Caco-2 (cell line): ENCODE data around the gene ATL1. TPM values are rescaled to one million over a fixed set of nuclear protein-coding genes. Genes with fewer than 3 reads are reported as not detected.
"Not testable (repeated sequence)": the region's sequence is repeated elsewhere in the genome, so short reads cannot be mapped to it uniquely, and the experiment has no call there.

Experiments used
- BruUV-seq: library from RNA; stranded (reverse); fragments of 400-500 nt; replicated peaks from 2 replicates; lab custom pipeline; 2021; lab: Mats Ljungman, UMichigan
- CTCF ChIA-PET: fragments of 300-600 bp; sonication (Branson Sonifier 250); formaldehyde crosslinking; loops from one replicate; lab custom pipeline; 2022; ENCODE audit warnings: antibody characterized with exemption; lab: Charles Lee
- POLR2A ChIA-PET: fragments of 300-600 bp; sonication (Branson Sonifier 250); formaldehyde crosslinking; loops from one replicate; lab custom pipeline; 2022; ENCODE audit warnings: antibody characterized with exemption; lab: Charles Lee
- DNase-seq, 2 experiments: peaks; one replicate each; pipeline versions ENCODE4 v3.0.0 to v3.0.0-alpha.2; 2020 to 2022
- H3K27me3 ChIP-seq: replicated peaks from 2 replicates; pipeline ENCODE4 v1.6.0; 2011; ENCODE audit warnings: low read length; ENCODE audit not compliant: control insufficient read depth, insufficient read depth
- H3K36me3 ChIP-seq: 2 replicates; pipeline ENCODE4 v1.5.1; 2011; ENCODE audit warnings: low read length; ENCODE audit not compliant: control insufficient read depth, insufficient read depth
- H3K4me1 ChIP-seq: fragments of 250-450 bp; sonication (Bioruptor Pico); 2 replicates; pipeline ENCODE4 v1.5.1; 2020; ENCODE audit warnings: mild to moderate bottlenecking
- H3K4me3 ChIP-seq: 2 replicates; pipeline ENCODE4 v1.5.1; 2011; ENCODE audit warnings: low read depth, mild to moderate bottlenecking, control low read depth, low read length
- H3K9me3 ChIP-seq: fragments of 250-450 bp; sonication (Bioruptor Pico); 2 replicates; pipeline ENCODE4 v1.5.1; 2020; ENCODE audit warnings: mild to moderate bottlenecking, moderate library complexity
- H3K27ac Mint-ChIP-seq: one replicate; pipeline ENCODE4 v1.8.0; 2022; ENCODE audit warnings: mixed read lengths; ENCODE audit not compliant: unreplicated experiment
- H3K27me3 Mint-ChIP-seq: one replicate; pipeline ENCODE4 v1.8.0; 2022; ENCODE audit warnings: mixed read lengths; ENCODE audit not compliant: insufficient read depth, unreplicated experiment
- H3K36me3 Mint-ChIP-seq: one replicate; pipeline ENCODE4 v1.8.0; 2022; ENCODE audit warnings: mild to moderate bottlenecking, mixed read lengths; ENCODE audit not compliant: insufficient read depth, unreplicated experiment
- H3K4me1 Mint-ChIP-seq: one replicate; pipeline ENCODE4 v1.8.0; 2022; ENCODE audit warnings: low read depth, mixed read lengths; ENCODE audit not compliant: unreplicated experiment
- H3K4me3 Mint-ChIP-seq: one replicate; pipeline ENCODE4 v1.8.0; 2022; ENCODE audit warnings: mild to moderate bottlenecking, moderate library complexity, mixed read lengths; ENCODE audit not compliant: unreplicated experiment
- H3K9me3 Mint-ChIP-seq: one replicate; pipeline ENCODE4 v1.8.0; 2022; ENCODE audit warnings: mixed read lengths; ENCODE audit not compliant: unreplicated experiment
- CTCF ChIP-seq, 2 experiments: fragments of 200-600 bp in 1 of 2; IDR thresholded peaks; 1 replicate in 1 of 2; 2 replicates in 1 of 2; pipeline versions ENCODE4 v1.5.1 to v1.8.0; 2011 to 2022; ENCODE audit warnings: antibody characterized with exemption in 1 of 2, control low read depth in 1 of 2, inconsistent platforms in 1 of 2, low read depth in 1 of 2, low read length in 1 of 2, mild to moderate bottlenecking in 1 of 2, moderate library complexity in 1 of 2; ENCODE audit not compliant: insufficient read depth in 1 of 2, severe bottlenecking in 1 of 2, unreplicated experiment in 1 of 2
- intact Hi-C: fragments of 100-400 bp; cut with micrococcal nuclease; formaldehyde crosslinking; loops from one replicate; pipeline ENCODE4 v1.10.0; 2022; ENCODE audit not compliant: unreplicated experiment
- total RNA-seq: library from RNA; stranded (reverse); gene quantifications from 2 replicates; pipeline ENCODE4 v1.2.3, GENCODE V29; 2022

ATL1 gene
- total RNA-seq, 1 experiment from 2014 or later = 1.1 TPM

DNA sequence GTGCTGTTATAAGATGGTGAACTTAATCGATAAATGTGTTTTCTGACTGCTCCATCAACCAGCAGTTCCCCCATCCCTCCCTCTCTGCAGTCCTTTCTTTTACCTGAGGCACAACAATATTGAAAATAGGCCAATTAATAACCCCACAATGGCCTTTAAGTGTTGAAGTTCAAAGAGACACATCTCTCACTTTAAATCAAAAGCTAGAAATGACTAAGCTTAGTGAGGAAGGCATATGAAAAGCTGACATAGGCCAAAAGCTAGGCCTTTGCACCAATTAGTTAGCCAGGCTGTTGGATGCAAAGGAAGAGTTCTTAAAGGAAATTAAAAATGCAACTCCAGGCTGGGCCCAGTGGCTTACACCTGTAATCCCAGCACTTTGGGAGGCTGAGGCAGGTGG is 64.5 kb downstream of the ATL1 start:
- Histone ChIP-seq H3K36me3 (no peaks in the 10 kb centered on the region), H3K4me3 (no peak overlapping the region), H3K27me3 (no peaks in the 10 kb centered on the region), H3K9me3 (no peaks in the 10 kb centered on the region), H3K4me1 (no peaks in the 10 kb centered on the region)
- no peaks in the 10 kb centered on the region for H3K27me3 Mint-ChIP-seq
- no peaks in the 10 kb centered on the region for H3K9me3 Mint-ChIP-seq
- ChIA-PET CTCF (no interaction called here), POLR2A (no interaction called here)
- no peaks in the 10 kb centered on the region for H3K36me3 Mint-ChIP-seq
- BruUV-seq = no TSS peak
- intact Hi-C loops = no loop called here
- no peak overlapping the region for H3K27ac Mint-ChIP-seq
- no peak for DNase-seq
- no peak overlapping the region for H3K4me3 Mint-ChIP-seq
- H3K4me1 Mint-ChIP-seq = peaks cover 6% of the 10 kb centered on the region
- no peak for TF ChIP-seq CTCF (IDR thresholded peaks at IDR 0.05; ENCODE audit: insufficient read depth in 1 of 2, low read depth in 1 of 2, low read length in 1 of 2, severe bottlenecking in 1 of 2, unreplicated experiment in 1 of 2)

GRCh38 chr14:50624947-50625346 is 65.0 kb downstream of the ATL1 start:
- H3K9me3 ChIP-seq, BruUV-seq, H3K27ac Mint-ChIP-seq, H3K4me1 ChIP-seq, H3K36me3 ChIP-seq, H3K4me3 ChIP-seq, H3K27me3 Mint-ChIP-seq, intact Hi-C loops, H3K9me3 Mint-ChIP-seq, H3K36me3 Mint-ChIP-seq, CTCF ChIA-PET, H3K4me1 Mint-ChIP-seq, H3K4me3 Mint-ChIP-seq, POLR2A ChIA-PET, H3K27me3 ChIP-seq, DNase-seq: not testable (repeated sequence)

GRCh38 chr14:50631408-50631821 is 71.5 kb downstream of the ATL1 start:
- ChIA-PET POLR2A (no interaction called here), CTCF (interaction anchor here (0.6 to 1.0 kb wide), 2 partner anchors 142 to 250 kb away, joined by 3 to 4 read pairs; no protein-coding TSS in a partner anchor)
- Mint-ChIP-seq H3K9me3 (no peaks in the 10 kb centered on the region), H3K36me3 (peaks cover 5% of the 10 kb centered on the region), H3K4me3 (no peak overlapping the region), H3K4me1 (no peaks in the 10 kb centered on the region), H3K27ac (no peak overlapping the region), H3K27me3 (no peaks in the 10 kb centered on the region)
- H3K4me3 ChIP-seq = no peak overlapping the region
- H3K27me3 ChIP-seq = no peaks in the 10 kb centered on the region
- H3K36me3 ChIP-seq = no peaks in the 10 kb centered on the region
- BruUV-seq = no TSS peak
- H3K4me1 ChIP-seq = no peaks in the 10 kb centered on the region
- intact Hi-C loops = no loop called here
- TF ChIP-seq CTCF (IDR thresholded peaks at IDR 0.05; ENCODE audit: insufficient read depth in 1 of 2, low read depth in 1 of 2, low read length in 1 of 2, severe bottlenecking in 1 of 2, unreplicated experiment in 1 of 2) = no peak
- no peaks in the 10 kb centered on the region for H3K9me3 ChIP-seq
- DNase-seq = no peak

GRCh38 chr14:50633954-50634353 is 74.0 kb downstream of the ATL1 start:
- H3K9me3 ChIP-seq = no peaks in the 10 kb centered on the region
- H3K27me3 Mint-ChIP-seq = no peaks in the 10 kb centered on the region
- H3K4me1 ChIP-seq = no peaks in the 10 kb centered on the region
- H3K36me3 ChIP-seq = no peaks in the 10 kb centered on the region
- no peak for DNase-seq
- H3K27me3 ChIP-seq = no peaks in the 10 kb centered on the region
- ChIA-PET POLR2A (no interaction called here), CTCF (no interaction called here)
- no peak for TF ChIP-seq CTCF (IDR thresholded peaks at IDR 0.05; ENCODE audit: insufficient read depth in 1 of 2, low read depth in 1 of 2, low read length in 1 of 2, severe bottlenecking in 1 of 2, unreplicated experiment in 1 of 2)
- no peaks in the 10 kb centered on the region for H3K9me3 Mint-ChIP-seq
- no peak overlapping the region for H3K27ac Mint-ChIP-seq
- peaks cover 6% of the 10 kb centered on the region for H3K36me3 Mint-ChIP-seq
- H3K4me3 ChIP-seq = no peak overlapping the region
- no peaks in the 10 kb centered on the region for H3K4me1 Mint-ChIP-seq
- H3K4me3 Mint-ChIP-seq = no peak overlapping the region
- intact Hi-C loops = no loop called here
- BruUV-seq = no TSS peak
